GM12892 (cell line): Measurements from ENCODE around the gene SH3TC1.

ENCODE experiments used
- DNase-seq: peaks from one replicate; pipeline ENCODE4 v3.0.0; 2011; ENCODE audit not compliant: insufficient read length
- FAIRE-seq: peaks from 2 replicates; lab custom pipeline; 2011; peaks lifted over from hg19 to GRCh38; lab: Jason Lieb, UNC
- POLR2A ChIP-seq: IDR thresholded peaks from 2 replicates; pipeline ENCODE4 v1.6.1; 2011; ENCODE audit warnings: low read depth, low read length, control low read depth
- POLR2AphosphoS5 ChIP-seq: IDR thresholded peaks from 2 replicates; pipeline ENCODE4 v1.6.1; 2011; ENCODE audit warnings: low read depth, low read length, control low read depth
- TAF1 ChIP-seq: IDR thresholded peaks from 2 replicates; pipeline ENCODE4 v1.6.1; 2011; ENCODE audit warnings: low read depth, mild to moderate bottlenecking, control low read depth, low read length, borderline replicate concordance

Gene SH3TC1

DNA sequence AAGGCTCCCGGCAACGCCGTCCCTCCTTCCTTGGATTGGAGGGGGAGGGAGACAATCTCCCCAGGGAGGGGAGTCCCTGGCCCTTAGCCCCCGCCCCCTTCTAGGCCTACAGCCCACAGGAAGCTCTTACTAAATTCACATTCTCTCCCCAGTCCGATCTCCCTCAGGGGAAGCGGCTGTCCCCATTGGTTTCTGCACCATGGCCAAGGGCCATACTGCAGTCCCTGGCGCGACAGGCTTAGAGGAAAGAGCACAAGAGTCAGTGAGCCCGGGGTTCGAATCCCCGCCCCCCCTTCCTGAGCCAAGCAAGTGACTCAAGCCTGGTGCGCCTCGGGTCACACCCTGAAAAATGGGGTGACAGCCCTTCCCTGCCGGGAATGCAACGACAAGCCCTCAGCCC lies 41.6 kb upstream of the SH3TC1 start:
- FAIRE-seq (no peak), DNase-seq (no peak)
- TF ChIP-seq TAF1: no peak
- no peak for TF ChIP-seq POLR2AphosphoS5
- TF ChIP-seq POLR2A: no peak

- FAIRE-seq: no peak
- TF ChIP-seq POLR2AphosphoS5: no peak
- no peak for DNase-seq
These were observed 41.0 kb upstream of the SH3TC1 start for GRCh38 chr4:8157944-8158709.

GRCh38 chr4:8158710-8159536 lies 40.2 kb upstream of the SH3TC1 start, which contains the start of gene ABLIM2:
Gene ABLIM2, minus strand, starts transcription at chr4:8158813. Its CDS starts 124 bp downstream, at chr4:8158689.
- TF ChIP-seq POLR2A (peak; percentile 52; the same call in 1 of the 2 replicates), TAF1 (no peak), POLR2AphosphoS5 (0 out of 2 replicates have a peak, but pooled peaks have one; percentile 41)
- DNase-seq (peak; percentile 95), FAIRE-seq (peak; percentile 99)

DNA sequence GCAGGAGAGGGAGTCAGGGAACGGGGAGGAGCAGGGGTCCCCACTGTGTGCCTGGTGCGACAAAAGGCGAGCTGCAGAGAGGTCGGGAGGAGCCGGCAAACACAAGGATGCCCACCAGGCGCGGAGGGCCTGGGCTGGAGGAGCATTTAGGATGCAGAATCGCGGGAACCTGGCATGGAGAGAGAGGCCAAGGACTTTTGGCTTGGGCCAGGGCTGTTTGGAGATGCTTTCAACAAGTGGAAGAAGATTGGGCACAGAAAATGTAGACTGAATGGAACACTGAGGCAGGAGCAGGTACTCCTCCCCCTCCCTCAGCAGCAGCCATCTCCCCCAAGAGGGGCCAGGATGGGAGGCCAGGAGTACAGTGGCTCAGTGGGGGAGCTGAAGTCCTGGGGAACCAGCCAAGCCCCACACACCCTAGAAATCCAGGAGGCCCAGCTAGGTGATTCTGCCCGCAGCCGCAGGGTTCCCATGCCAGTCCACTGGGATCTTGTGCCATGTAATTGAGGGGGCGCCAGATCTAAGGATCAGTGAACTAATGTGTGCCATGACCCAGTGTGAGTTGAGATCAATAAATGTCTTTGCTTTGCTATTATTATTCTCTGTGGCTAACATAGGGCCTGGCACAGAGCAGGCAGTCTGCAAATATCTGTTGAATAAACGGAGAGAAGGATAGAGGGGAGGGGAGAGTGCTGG lies 39.4 kb upstream of the SH3TC1 start:
- DNase-seq: no peak
- no peak for FAIRE-seq
- no peak for TF ChIP-seq POLR2AphosphoS5
- no peak for TF ChIP-seq POLR2A
- no peak for TF ChIP-seq TAF1

- FAIRE-seq (no peak), DNase-seq (no peak)
- no peak for TF ChIP-seq POLR2A
- TF ChIP-seq TAF1: no peak
- no peak for TF ChIP-seq POLR2AphosphoS5
These were observed 38.9 kb upstream of the SH3TC1 start for GRCh38 chr4:8160233-8160560.

DNA sequence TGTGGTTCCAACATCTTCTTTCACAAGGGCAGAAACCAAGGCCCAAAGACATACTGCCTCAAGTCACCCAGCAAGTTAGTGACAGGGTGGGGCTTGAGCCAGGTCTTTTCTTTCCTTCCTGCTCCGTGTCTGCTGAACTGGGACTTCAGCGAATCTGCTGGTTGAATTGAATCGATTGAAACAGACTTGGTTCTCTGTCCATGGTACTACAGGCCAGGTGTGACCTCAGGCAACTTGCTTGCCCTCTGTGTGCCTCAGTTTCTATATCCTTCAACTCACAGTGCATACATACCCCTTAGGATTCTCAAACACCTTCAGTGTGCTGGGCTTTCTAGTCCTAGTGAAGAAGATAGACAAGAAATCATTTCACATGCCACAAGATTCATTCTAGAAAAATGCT lies 38.5 kb upstream of the SH3TC1 start:
- no peak for DNase-seq
- TF ChIP-seq POLR2AphosphoS5 (no peak), POLR2A (no peak), TAF1 (no peak)
- FAIRE-seq: no peak

- TF ChIP-seq TAF1: no peak
- TF ChIP-seq POLR2A: no peak
- no peak for TF ChIP-seq POLR2AphosphoS5
- no peak for FAIRE-seq
- DNase-seq: no peak
These were observed 36.5 kb upstream of the SH3TC1 start for GRCh38 chr4:8162625-8163024.

DNA sequence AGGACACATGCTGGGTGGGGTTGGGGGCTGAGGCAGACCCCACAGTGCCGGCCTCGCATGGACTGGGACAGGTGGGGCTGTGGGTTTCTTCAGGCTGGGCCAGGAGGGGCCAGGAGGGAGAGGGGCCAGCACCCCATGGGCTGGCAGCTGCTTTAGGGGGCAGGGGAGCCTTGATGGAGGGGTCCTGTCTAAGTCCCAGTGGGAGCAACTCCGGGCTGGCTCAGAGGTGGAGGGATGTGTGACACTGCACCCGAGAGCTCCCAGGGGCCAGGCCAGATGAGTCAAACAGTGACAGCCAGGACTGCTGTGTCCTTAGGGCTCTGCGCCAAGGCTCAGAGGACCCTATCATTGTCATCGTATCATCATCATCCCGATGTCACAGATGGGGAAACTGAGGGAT lies 36.1 kb upstream of the SH3TC1 start:
- FAIRE-seq (no peak), DNase-seq (no peak)
- no peak for TF ChIP-seq POLR2AphosphoS5
- no peak for TF ChIP-seq POLR2A
- TF ChIP-seq TAF1: no peak

- no peak for TF ChIP-seq TAF1
- no peak for TF ChIP-seq POLR2AphosphoS5
- no peak for TF ChIP-seq POLR2A
- no peak for DNase-seq
- no peak for FAIRE-seq
These were observed 35.5 kb upstream of the SH3TC1 start for GRCh38 chr4:8163436-8164193.

DNA sequence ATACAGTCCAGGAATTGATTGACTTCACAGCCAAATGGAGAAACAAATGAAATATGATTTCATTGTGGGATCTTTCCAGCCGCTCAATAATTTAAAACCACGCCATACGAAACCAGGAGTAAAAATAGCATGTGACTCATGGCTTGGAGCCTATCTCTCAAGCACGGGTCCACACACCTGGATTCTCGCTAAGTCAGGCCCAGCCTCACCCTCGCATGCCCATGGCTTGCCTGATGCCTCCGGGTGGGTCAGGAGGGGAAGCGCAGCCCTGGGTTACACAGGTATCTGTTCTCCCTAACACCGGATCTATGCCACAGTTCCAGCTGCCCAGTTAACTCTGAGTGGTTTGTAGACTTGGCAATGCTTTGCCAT lies 34.9 kb upstream of the SH3TC1 start:
- TF ChIP-seq TAF1 (no peak), POLR2A (no peak), POLR2AphosphoS5 (no peak)
- FAIRE-seq (no peak), DNase-seq (no peak)

- DNase-seq: no peak
- no peak for FAIRE-seq
- TF ChIP-seq POLR2A: no peak
- no peak for TF ChIP-seq TAF1
- TF ChIP-seq POLR2AphosphoS5: no peak
These were observed 34.4 kb upstream of the SH3TC1 start for GRCh38 chr4:8164687-8165086.
